HG02885 (cell line): ENCODE data around the gene TMSB15B.
"Not testable (repeated sequence)": the region's sequence is repeated elsewhere in the genome, so short reads cannot be mapped to it uniquely, and the experiment has no call there.

Source experiments
- ATAC-seq: cut with Tn5 transposase; IDR thresholded peaks from one replicate; pipeline ENCODE4 v1.9.1; 2021; ENCODE audit warnings: mild to moderate bottlenecking; ENCODE audit not compliant: unreplicated experiment, poor library complexity

Gene TMSB15B

GRCh38 chrX:104015576-104015975 is 53.1 kb downstream of the TMSB15B start:
- not testable (repeated sequence) for ATAC-seq
